MCF 10A (cell line): ENCODE results near the gene CD8B. TPM values are rescaled to one million over a fixed set of nuclear protein-coding genes. Genes with fewer than 3 reads are reported as not detected.
A peak's percentile ranks its signal among the peaks of the same experiment; 100 is the strongest.
"Not testable (repeated sequence)": the region's sequence is repeated elsewhere in the genome, so short reads cannot be mapped to it uniquely, and the experiment has no call there.

ENCODE experiments used
- Bru-seq: library from RNA; stranded (reverse); fragments of 400-500 nt; gene quantifications from one replicate; lab custom pipeline; 2021; lab: Mats Ljungman, UMichigan
- BruChase-seq, 2 experiments: library from RNA; stranded (reverse); fragments of 400-500 nt; gene quantifications; one replicate each; lab custom pipeline; 2021; lab: Mats Ljungman, UMichigan
- BruUV-seq: library from RNA; stranded (reverse); fragments of 400-500 nt; replicated peaks from 2 replicates; lab custom pipeline; 2021; lab: Mats Ljungman, UMichigan
- CTCF ChIA-PET: fragments of 300-600 bp; sonication (Branson Sonifier 250); formaldehyde crosslinking; extraction: SDS; loops from one replicate; lab custom pipeline; 2021; ENCODE audit warnings: antibody characterized with exemption, inconsistent platforms; lab: Yijun Ruan, JAX
- POLR2A ChIA-PET: fragments of 300-600, 350-650 bp; sonication (Branson Sonifier 250); formaldehyde crosslinking; extraction: SDS; loops from one replicate; lab custom pipeline; 2020; ENCODE audit warnings: antibody characterized with exemption, inconsistent platforms; lab: Yijun Ruan, JAX
- DNase-seq: peaks from one replicate; pipeline ENCODE4 v3.0.0-alpha.2; 2018; ENCODE audit not compliant: unreplicated experiment
- H3K27ac Mint-ChIP-seq: one replicate; pipeline ENCODE4 v1.8.0; 2022; ENCODE audit warnings: mild to moderate bottlenecking, low read depth, mixed read lengths; ENCODE audit not compliant: unreplicated experiment
- H3K27me3 Mint-ChIP-seq: one replicate; pipeline ENCODE4 v1.8.0; 2022; ENCODE audit warnings: mixed read lengths; ENCODE audit not compliant: insufficient read depth, unreplicated experiment
- H3K36me3 Mint-ChIP-seq: one replicate; pipeline ENCODE4 v1.8.0; 2022; ENCODE audit warnings: mild to moderate bottlenecking, moderate library complexity, mixed read lengths; ENCODE audit not compliant: insufficient read depth, unreplicated experiment
- H3K4me1 Mint-ChIP-seq: one replicate; pipeline ENCODE4 v1.8.0; 2022; ENCODE audit warnings: mixed read lengths; ENCODE audit not compliant: insufficient read depth, unreplicated experiment
- H3K4me3 Mint-ChIP-seq: one replicate; pipeline ENCODE4 v1.8.0; 2022; ENCODE audit warnings: mild to moderate bottlenecking, moderate library complexity, mixed read lengths; ENCODE audit not compliant: unreplicated experiment
- H3K9me3 Mint-ChIP-seq: one replicate; pipeline ENCODE4 v1.8.0; 2022; ENCODE audit warnings: mixed read lengths; ENCODE audit not compliant: unreplicated experiment
- intact Hi-C: fragments of 100-400 bp; cut with micrococcal nuclease; formaldehyde crosslinking; loops from 2 replicates; pipeline ENCODE4 v1.14.1; 2022
- long read RNA-seq: library from polyadenylated mRNA; stranded (forward); transcript quantifications from one replicate; pipeline ENCODE4 v2.0.0, GENCODE V29; 2022
- total RNA-seq: library from RNA; stranded (reverse); gene quantifications from 2 replicates; pipeline ENCODE4 v1.2.3, GENCODE V29; 2022

CD8B gene
- total RNA-seq (not detected in 2 replicates), Bru-seq, nascent RNA (not detected), BruChase-seq, experiment 1, labeled RNA remaining after a 6-hour chase (not detected), BruChase-seq, experiment 2, labeled RNA remaining after a 2-hour chase (not detected)
- long read RNA-seq: 0 reads

DNA sequence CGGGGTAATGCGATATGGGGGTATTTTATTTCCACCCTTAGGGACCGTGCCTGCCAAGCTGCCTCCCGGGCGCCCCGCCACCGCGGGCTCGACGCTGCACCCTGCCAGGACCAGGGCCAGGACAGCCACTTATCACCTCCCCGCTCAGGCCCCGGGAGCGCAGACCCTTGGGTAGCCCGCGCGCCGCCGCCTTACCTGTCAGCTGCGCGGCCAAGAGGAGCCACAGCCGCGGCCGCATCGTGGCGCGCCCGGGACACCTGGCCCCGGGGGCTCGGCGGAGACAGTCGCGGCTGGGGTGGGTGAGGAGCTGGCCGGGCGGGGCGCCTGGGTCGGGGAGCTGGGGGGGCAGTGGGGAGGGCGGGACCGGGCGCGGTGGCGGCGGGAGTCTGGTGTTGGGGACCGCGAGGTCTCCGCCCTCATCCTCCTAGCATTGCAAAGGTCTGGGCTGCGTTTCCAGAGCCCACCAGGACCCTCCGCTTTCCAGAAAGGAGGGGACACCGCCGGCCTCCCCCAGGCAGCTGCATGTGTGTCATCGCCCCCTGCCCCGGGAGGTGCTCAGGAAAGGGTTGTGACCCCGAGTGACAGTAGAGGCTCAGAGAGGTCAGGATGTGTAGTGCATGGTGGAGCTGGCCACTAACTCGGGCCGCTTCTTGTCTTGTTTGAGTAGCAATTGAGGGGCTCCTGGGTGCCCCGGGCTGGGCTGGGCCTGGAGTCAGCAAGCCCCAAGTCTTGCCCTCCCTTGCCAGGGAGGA, at the start of gene CD8B:
TSS of gene CD8B (minus strand) at position 259 of the 752 bp plus-strand sequence. CDS start at position 238, 21 bp downstream.
- H3K4me1 Mint-ChIP-seq, H3K36me3 Mint-ChIP-seq, H3K4me3 Mint-ChIP-seq, intact Hi-C loops, DNase-seq, H3K27me3 Mint-ChIP-seq, H3K27ac Mint-ChIP-seq, POLR2A ChIA-PET, BruUV-seq, CTCF ChIA-PET, H3K9me3 Mint-ChIP-seq: not testable (repeated sequence)

DNA sequence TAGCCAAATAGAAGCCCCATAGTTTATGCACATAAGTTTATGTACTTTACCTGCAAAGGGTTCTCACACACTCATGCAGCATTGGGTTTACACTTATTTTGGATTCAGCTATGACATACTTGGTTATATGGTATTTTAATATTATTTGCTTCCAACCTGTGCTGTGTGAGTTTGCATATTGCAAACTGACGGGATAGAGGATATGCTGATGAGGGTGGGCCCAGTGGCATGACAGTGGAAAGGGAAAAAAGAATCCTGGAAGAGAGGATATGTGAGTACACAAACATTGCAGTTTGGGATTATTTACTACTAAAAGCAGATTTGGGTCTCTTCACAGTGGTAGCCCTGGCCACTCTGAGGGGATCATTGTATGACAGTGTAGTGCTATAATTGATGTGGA, 44.2 kb upstream of the CD8B start:
- DNase-seq, H3K9me3 Mint-ChIP-seq, H3K27me3 Mint-ChIP-seq, H3K4me1 Mint-ChIP-seq, H3K27ac Mint-ChIP-seq, H3K4me3 Mint-ChIP-seq, BruUV-seq, CTCF ChIA-PET, H3K36me3 Mint-ChIP-seq, intact Hi-C loops, POLR2A ChIA-PET: not testable (repeated sequence)

DNA sequence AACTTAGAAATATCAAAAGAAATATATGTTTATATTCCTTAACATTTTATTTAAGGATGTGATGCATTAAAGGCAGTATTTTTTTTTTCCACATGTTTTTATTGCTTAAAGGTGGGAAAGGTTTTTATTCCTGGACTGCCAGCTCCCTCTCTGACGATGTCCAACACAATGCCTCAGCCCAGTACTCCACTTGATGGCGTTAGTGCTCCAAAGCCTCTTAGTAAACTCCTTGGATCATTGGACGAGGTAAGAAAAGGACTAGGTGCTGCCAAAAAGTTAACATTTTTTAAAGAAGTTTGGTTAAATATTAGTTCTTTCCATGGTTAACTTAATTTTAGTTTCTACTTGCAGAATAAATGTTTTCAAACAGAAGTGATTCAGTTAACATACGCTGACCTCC, 39.0 kb upstream of the CD8B start:
- intact Hi-C loops, H3K9me3 Mint-ChIP-seq, BruUV-seq, H3K27me3 Mint-ChIP-seq, POLR2A ChIA-PET, H3K4me1 Mint-ChIP-seq, H3K27ac Mint-ChIP-seq, CTCF ChIA-PET, H3K4me3 Mint-ChIP-seq, H3K36me3 Mint-ChIP-seq: not testable (repeated sequence)
- DNase-seq: peak; percentile 26

DNA sequence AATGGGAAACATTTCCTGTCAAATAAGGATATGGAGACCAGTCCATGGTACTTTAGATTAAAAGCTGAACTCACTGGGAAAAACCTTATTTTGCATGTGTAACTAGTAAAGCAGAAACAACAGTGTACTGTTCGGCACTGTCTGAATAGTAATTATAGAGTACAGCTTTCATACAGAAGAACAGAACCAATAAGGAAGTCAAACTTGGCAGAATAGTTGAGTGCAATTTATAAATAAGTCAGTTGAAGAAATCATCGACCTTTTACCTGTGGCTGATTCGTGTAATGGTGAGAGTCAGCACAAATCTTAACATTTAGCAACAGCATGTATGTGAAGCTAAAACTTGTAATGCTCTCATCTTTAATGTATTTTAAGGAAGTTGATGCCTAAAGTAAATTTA, 24.3 kb upstream of the CD8B start:
- H3K27ac Mint-ChIP-seq, BruUV-seq, intact Hi-C loops, CTCF ChIA-PET, H3K4me3 Mint-ChIP-seq, H3K9me3 Mint-ChIP-seq, H3K36me3 Mint-ChIP-seq, DNase-seq, H3K27me3 Mint-ChIP-seq, POLR2A ChIA-PET, H3K4me1 Mint-ChIP-seq: not testable (repeated sequence)

DNA sequence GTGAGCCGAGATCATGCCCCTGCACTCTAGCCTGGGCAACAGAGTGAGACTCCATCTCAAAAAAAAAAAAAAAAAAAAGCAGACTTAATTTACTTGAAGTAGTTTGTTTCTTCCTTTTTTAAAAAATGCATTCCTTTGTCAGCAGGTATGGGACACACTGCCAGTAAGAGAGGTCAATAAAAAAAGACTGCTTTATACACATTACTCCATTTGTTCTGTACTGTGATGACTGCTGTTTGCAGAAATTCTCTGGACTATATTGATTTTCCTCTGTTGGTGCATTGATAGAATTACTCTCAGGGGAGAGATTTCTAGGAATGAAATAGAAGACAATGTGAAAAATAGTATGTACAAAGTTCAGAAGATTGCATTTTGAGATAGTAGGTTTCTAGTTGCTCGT, 21.2 kb upstream of the CD8B start:
- H3K4me1 Mint-ChIP-seq, BruUV-seq, POLR2A ChIA-PET, H3K27me3 Mint-ChIP-seq, DNase-seq, H3K9me3 Mint-ChIP-seq, CTCF ChIA-PET, H3K36me3 Mint-ChIP-seq, H3K27ac Mint-ChIP-seq, intact Hi-C loops, H3K4me3 Mint-ChIP-seq: not testable (repeated sequence)

DNA sequence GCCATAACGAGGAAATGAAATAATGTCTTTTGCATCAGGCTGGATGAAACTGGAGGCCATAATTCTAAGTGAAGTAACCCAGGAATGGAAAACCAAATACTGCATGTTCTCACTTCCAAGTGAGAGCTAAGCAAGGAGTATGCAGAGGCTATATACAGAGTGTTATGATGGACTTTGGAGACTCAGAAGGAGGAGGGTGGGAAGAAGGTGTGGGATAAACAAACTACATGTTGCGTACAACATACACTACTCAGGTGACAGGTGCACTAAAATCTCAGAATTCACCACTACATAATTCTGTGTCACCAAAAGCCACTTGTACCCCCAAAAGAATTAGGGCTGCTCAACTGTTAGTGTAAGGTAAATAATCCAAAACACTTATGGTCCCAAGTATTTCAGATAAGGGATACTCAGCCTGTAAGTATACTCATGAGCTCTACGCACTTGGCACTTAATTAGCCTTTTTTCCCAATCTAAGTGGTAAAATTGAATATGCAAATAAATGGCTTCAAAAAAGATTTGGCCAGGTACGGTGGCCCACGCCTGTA, 20.5 kb upstream of the CD8B start:
- intact Hi-C loops, H3K9me3 Mint-ChIP-seq, CTCF ChIA-PET, H3K4me3 Mint-ChIP-seq, H3K36me3 Mint-ChIP-seq, H3K27ac Mint-ChIP-seq, H3K4me1 Mint-ChIP-seq, DNase-seq, POLR2A ChIA-PET, H3K27me3 Mint-ChIP-seq, BruUV-seq: not testable (repeated sequence)

DNA sequence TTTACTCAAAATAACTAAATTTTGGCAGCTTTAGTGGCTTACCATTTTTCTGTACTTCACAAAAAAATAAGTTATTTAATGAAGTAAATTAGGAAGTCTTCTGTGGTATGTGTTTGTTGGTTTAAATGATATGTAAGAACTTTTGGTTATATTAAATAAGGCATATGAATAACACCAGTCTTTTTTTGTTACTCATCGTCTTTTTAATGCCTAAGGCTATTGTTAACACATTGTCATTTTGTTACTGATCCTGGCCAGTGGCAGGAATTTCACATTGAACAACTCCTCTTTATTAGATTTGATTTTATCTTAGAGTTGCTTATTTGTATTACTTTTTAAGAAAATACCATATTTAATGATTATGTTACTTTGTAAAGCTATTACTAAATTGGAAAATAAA, 17.3 kb upstream of the CD8B start:
- H3K4me1 Mint-ChIP-seq, CTCF ChIA-PET, intact Hi-C loops, H3K4me3 Mint-ChIP-seq, H3K36me3 Mint-ChIP-seq, H3K27ac Mint-ChIP-seq, H3K9me3 Mint-ChIP-seq, POLR2A ChIA-PET, H3K27me3 Mint-ChIP-seq, BruUV-seq, DNase-seq: not testable (repeated sequence)

DNA sequence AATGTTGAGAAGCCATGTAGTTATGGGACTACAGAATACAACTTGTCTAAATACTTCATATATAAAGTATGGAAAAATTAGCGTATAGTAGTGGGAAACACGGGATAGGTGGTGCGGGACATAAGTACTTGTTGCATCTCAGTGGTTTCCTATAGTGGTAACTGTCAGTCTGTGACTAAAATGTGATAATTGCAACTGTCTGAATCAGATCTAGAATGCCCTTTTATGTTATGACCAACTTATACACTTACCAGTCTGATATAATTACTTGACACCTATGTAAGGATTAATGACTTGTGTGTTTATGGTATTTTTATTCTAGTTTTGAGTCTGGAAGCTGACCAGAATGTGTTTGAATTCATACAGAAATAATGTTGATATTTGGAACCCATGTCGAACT, 9.3 kb upstream of the CD8B start:
- H3K36me3 Mint-ChIP-seq, H3K9me3 Mint-ChIP-seq, H3K4me3 Mint-ChIP-seq, H3K4me1 Mint-ChIP-seq, CTCF ChIA-PET, POLR2A ChIA-PET, intact Hi-C loops, H3K27ac Mint-ChIP-seq, BruUV-seq, DNase-seq, H3K27me3 Mint-ChIP-seq: not testable (repeated sequence)

DNA sequence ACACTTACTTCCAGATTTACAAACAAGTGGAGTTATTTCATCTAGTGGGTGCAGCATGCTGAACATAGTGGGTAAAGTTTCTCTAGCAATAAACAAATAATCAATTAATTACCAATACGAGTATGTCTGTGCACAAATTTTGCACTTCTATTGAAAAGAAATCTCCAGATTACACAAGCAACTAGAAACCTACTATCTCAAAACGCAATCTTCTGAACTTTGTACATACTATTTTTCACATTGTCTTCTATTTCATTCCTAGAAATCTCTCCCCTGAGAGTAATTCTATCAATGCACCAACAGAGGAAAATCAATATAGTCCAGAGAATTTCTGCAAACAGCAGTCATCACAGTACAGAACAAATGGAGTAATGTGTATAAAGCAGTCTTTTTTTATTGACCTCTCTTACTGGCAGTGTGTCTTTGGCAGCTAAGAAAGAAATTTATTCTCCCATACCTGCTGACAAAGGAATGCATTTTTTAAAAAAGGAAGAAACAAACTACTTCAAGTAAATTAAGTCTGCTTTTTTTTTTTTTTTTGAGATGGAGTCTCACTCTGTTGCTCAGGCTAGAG, 7.3 kb upstream of the CD8B start:
- H3K27me3 Mint-ChIP-seq, POLR2A ChIA-PET, H3K27ac Mint-ChIP-seq, CTCF ChIA-PET, H3K4me1 Mint-ChIP-seq, intact Hi-C loops, H3K36me3 Mint-ChIP-seq, BruUV-seq, H3K4me3 Mint-ChIP-seq, H3K9me3 Mint-ChIP-seq, DNase-seq: not testable (repeated sequence)
